GM23338 (cell line): ENCODE data around the gene PRKX.

Experiments
- CREB1 ChIP-seq: fragments of 250-450 bp; sonication (Bioruptor Pico); IDR thresholded peaks from 2 replicates; pipeline ENCODE4 v1.5.0; 2020; ENCODE audit warnings: low read depth, mild to moderate bottlenecking, moderate library complexity
- EZH2 ChIP-seq: fragments of 200-600 bp; sonication (generic); IDR thresholded peaks from one replicate; pipeline ENCODE4 v1.8.0; 2017; ENCODE audit warnings: antibody characterized with exemption, mild to moderate bottlenecking, low read depth; ENCODE audit not compliant: unreplicated experiment
- EZH2phosphoT487 ChIP-seq: fragments of 200-600 bp; sonication (generic); IDR thresholded peaks from one replicate; pipeline ENCODE4 v1.8.1; 2018; ENCODE audit warnings: antibody characterized with exemption; ENCODE audit not compliant: unreplicated experiment
- POLR2AphosphoS5 ChIP-seq: IDR thresholded peaks from 2 replicates; pipeline ENCODE4 v1.6.1; 2016; ENCODE audit warnings: antibody characterized with exemption, low read depth
- TF ChIP-seq, protein P1 (sequence below), 2 experiments: fragments of 200-600 bp in 1 of 2; sonication (generic) in 1 of 2; conservative IDR thresholded peaks; 2 replicates each; pipeline versions ENCODE4 v1.5.1 to v1.6.1; 2016 to 2017; ENCODE audit warnings: antibody characterized with exemption in 2 of 2, low read depth in 2 of 2, mild to moderate bottlenecking in 2 of 2, moderate library complexity in 1 of 2
- TF ChIP-seq, protein P2 (sequence below): IDR thresholded peaks from one replicate; pipeline ENCODE4 v1.6.1; 2018; ENCODE audit warnings: antibody characterized with exemption; ENCODE audit not compliant: unreplicated experiment

DNA sequence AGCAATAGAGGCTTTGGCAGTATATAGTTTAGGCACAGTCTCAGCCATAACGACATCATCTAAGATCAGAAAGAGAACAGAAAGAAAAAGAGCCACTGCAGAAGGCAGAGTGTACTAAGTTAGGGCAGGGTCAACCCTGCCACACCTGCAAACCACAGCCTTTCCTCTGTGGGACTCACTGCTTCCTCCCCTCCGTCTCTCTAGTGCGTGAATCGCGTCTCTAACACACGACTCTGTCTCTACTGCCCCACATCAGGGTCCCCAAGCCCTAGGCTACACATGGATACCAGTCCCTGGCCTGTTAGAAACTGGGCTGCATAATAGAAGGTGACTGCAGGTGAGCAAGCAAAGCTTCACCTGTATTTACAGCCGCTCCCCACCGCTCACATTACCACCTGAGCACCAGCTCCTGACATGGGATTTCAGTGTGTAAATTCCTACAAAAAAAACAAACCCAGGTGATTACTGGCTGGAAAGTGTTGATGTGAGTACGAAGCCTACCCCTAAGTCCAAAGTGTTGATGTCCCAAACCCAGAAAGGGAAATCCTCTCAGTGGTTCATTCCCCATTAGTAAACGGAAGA lies 128.9 kb downstream of the PRKX start:
- TF ChIP-seq, protein P1, sequence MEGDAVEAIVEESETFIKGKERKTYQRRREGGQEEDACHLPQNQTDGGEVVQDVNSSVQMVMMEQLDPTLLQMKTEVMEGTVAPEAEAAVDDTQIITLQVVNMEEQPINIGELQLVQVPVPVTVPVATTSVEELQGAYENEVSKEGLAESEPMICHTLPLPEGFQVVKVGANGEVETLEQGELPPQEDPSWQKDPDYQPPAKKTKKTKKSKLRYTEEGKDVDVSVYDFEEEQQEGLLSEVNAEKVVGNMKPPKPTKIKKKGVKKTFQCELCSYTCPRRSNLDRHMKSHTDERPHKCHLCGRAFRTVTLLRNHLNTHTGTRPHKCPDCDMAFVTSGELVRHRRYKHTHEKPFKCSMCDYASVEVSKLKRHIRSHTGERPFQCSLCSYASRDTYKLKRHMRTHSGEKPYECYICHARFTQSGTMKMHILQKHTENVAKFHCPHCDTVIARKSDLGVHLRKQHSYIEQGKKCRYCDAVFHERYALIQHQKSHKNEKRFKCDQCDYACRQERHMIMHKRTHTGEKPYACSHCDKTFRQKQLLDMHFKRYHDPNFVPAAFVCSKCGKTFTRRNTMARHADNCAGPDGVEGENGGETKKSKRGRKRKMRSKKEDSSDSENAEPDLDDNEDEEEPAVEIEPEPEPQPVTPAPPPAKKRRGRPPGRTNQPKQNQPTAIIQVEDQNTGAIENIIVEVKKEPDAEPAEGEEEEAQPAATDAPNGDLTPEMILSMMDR (conservative IDR thresholded peaks at IDR 0.05; ENCODE audit: low read depth in 2 of 2), result no peak
- no peak for TF ChIP-seq EZH2
- TF ChIP-seq, protein P2, sequence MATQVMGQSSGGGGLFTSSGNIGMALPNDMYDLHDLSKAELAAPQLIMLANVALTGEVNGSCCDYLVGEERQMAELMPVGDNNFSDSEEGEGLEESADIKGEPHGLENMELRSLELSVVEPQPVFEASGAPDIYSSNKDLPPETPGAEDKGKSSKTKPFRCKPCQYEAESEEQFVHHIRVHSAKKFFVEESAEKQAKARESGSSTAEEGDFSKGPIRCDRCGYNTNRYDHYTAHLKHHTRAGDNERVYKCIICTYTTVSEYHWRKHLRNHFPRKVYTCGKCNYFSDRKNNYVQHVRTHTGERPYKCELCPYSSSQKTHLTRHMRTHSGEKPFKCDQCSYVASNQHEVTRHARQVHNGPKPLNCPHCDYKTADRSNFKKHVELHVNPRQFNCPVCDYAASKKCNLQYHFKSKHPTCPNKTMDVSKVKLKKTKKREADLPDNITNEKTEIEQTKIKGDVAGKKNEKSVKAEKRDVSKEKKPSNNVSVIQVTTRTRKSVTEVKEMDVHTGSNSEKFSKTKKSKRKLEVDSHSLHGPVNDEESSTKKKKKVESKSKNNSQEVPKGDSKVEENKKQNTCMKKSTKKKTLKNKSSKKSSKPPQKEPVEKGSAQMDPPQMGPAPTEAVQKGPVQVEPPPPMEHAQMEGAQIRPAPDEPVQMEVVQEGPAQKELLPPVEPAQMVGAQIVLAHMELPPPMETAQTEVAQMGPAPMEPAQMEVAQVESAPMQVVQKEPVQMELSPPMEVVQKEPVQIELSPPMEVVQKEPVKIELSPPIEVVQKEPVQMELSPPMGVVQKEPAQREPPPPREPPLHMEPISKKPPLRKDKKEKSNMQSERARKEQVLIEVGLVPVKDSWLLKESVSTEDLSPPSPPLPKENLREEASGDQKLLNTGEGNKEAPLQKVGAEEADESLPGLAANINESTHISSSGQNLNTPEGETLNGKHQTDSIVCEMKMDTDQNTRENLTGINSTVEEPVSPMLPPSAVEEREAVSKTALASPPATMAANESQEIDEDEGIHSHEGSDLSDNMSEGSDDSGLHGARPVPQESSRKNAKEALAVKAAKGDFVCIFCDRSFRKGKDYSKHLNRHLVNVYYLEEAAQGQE, result no peak
- no peak for TF ChIP-seq EZH2phosphoT487
- no peak for TF ChIP-seq POLR2AphosphoS5
- no peak for TF ChIP-seq CREB1 (CRISPR knock-in tag)
